Melanocyte of skin (primary cell): ENCODE results near the gene CA4. TPM values are rescaled to one million over a fixed set of nuclear protein-coding genes. Genes with fewer than 3 reads are reported as not detected.

Experiments
- total RNA-seq, 2 donors: library from RNA; depleted of rRNA; stranded (reverse); fragments of >200 nt; gene quantifications; 2 replicates each; pipeline ENCODE4 v1.2.3, GENCODE V29; 2012

Gene CA4
- total RNA-seq: not detected

DNA sequence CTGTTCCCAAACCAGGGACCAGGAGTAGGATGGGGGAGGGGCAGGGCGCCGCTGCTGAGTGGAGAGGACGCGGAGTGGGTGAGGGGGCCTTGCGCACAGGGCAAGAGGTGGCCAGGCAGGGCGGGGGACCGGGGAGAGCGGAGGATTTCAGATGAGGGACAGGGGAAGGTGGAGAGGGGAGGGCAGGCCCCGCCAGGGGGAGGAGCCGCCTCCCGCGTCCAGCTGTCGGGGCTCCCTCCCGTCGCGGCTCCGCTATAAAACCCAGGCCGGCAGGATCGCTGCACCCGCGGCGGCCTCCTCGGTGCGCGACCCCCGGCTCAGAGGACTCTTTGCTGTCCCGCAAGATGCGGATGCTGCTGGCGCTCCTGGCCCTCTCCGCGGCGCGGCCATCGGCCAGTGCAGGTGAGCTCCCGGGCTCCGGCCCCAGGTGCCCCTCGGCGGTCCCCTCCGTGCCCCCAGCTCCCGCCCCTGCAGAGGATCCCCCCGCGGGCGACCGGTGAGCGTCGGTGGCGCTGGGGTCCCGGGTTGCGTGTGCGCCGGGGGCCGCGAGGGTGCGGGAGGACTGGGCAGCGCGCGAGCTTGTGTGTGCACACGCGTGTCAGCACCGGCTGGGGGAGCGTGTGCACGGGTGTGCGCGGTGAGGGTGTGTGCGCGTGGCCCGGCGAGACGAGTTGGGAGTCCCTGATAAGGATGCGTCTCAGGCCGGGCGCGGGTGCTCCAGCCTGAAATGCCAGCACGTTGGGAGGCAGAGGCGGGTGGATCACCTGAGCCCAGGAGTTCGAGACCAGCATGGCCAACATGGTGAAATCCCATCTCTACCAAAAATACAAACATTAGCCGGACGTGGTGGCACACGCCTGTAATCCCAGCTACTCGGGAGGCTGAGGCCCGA lies at the start of gene CA4:
CA4 (plus strand) TSS at position 283 of the 892 bp plus-strand sequence; CDS start at position 345, 62 bp downstream.

Other genes with a start within 250 kb of the CA4 start
- 10 to 100 TPM; 17.0 to 18.6 TPM for gene RNFT1, start 185.2 kb upstream of the CA4 start, total RNA-seq
- gene HEATR6, start 71.1 kb upstream of the CA4 start, total RNA-seq: 10 to 100 TPM; 18.2 to 22.3 TPM
- 100 to 1,000 TPM; 100 to 114 TPM for gene USP32, start 242.2 kb downstream of the CA4 start, total RNA-seq